Measurements from ENCODE around the gene OGFR. TPM values are rescaled to one million over a fixed set of nuclear protein-coding genes. Genes with fewer than 3 reads are reported as not detected.

Gene OGFR
- total and polyA plus RNA-seq, 2 donors (not counting 3 experiments of a cell fraction or from before 2014, with no cell fraction given), result 30.8 to 44.0 TPM

GRCh38 chr20:62799873-62800272 is 4.8 kb upstream of the OGFR start:
- Histone ChIP-seq H3K9me3 (replicated peaks; ENCODE audit: control insufficient read depth, insufficient read depth, low read length) (no peaks in the 10 kb centered on the region), H3K27ac (ENCODE audit: insufficient read depth, low read depth, low read length) (no peak overlapping the region), H3K4me2 (ENCODE audit: insufficient read depth, low read length) (no peak overlapping the region), H3K36me3 (ENCODE audit: control insufficient read depth in 2 of 2, extremely low read depth in 1 of 2, insufficient read depth in 2 of 2, low read length in 2 of 2) (peaks cover 11 to 12% of the 10 kb centered on the region in 2 experiments), H3K9me1 (replicated peaks; ENCODE audit: control insufficient read depth, extremely low read depth, insufficient read depth, low read length) (no peaks in the 10 kb centered on the region), H3K79me2 (ENCODE audit: control insufficient read depth, insufficient read depth, low read length) (peaks cover 14% of the 10 kb centered on the region), H3K9ac (replicated peaks; ENCODE audit: extremely low read depth, insufficient read depth, low read length) (no peak overlapping the region), H3K27me3 (ENCODE audit: control insufficient read depth in 2 of 2, insufficient read depth in 2 of 2, low read length in 2 of 2) (no peaks in the 10 kb centered on the region), H3K4me3 (replicated peaks in 1 of 3; ENCODE audit: insufficient read depth in 1 of 3, low read depth in 1 of 3, low read length in 3 of 3) (no peak overlapping the region), H4K20me1 (replicated peaks; ENCODE audit: control insufficient read depth, extremely low read depth, insufficient read depth, low read length) (no peaks in the 10 kb centered on the region), H3K4me1 (ENCODE audit: control insufficient read depth, extremely low read depth, insufficient read depth, low read length) (peaks cover 10% of the 10 kb centered on the region), H2AFZ (ENCODE audit: low read depth, low read length) (no peak overlapping the region)
- ChIA-PET CTCF (no interaction called here), POLR2A (no interaction called here)
- no TSS peak for BruUV-seq (replicated peaks)
- dilution Hi-C loops (cut with MboI; ENCODE audit: extremely low pct_ligation_motif_present, low sequenced_read_pairs) (no loop called here), intact Hi-C loops (cut with micrococcal nuclease) (loop anchor here (10.0 kb wide), 2 partner anchors 415 to 495 kb away; partner anchors contain the start of genes ADRM1 and RPS21)
- DNase-seq (ENCODE audit: low read depth, low spot score) (no peak), FAIRE-seq (no peak)
- no peak for TF ChIP-seq POLR2AphosphoS5 (IDR thresholded peaks at IDR 0.05; ENCODE audit: insufficient read depth, low read depth, low read length)
- no peak for TF ChIP-seq CTCF (IDR thresholded peaks at IDR 0.05; ENCODE audit: extremely low read depth in 1 of 2, insufficient read depth in 1 of 2, low read depth in 1 of 2, low read length in 2 of 2)
- no peak for TF ChIP-seq JUN (IDR thresholded peaks at IDR 0.05; ENCODE audit: borderline replicate concordance, insufficient read depth, insufficient read length, low read depth)
- TF ChIP-seq POLR2A (IDR thresholded peaks at IDR 0.05; ENCODE audit: low read depth, low read length), result no peak
- no peak for TF ChIP-seq EZH2 (IDR thresholded peaks at IDR 0.05; ENCODE audit: borderline replicate concordance, low read depth, low read length, severe bottlenecking)
- TF ChIP-seq MAX (IDR thresholded peaks at IDR 0.05; ENCODE audit: insufficient read depth, insufficient read length), result no peak
- no peak for TF ChIP-seq FOS (IDR thresholded peaks at IDR 0.05; ENCODE audit: borderline replicate concordance, insufficient read depth, low read length)
- no peak for TF ChIP-seq GATA2 (IDR thresholded peaks at IDR 0.05; ENCODE audit: insufficient read depth, insufficient read length, low read depth, low read length)
- no peak for TF ChIP-seq MYC (IDR thresholded peaks at IDR 0.05; ENCODE audit: low read depth, low read length)
